GM18868 (cell line): ENCODE measurements around the gene AGAP1.

ENCODE experiments used
- ATAC-seq: cut with Tn5 transposase; IDR thresholded peaks from one replicate; pipeline ENCODE4 v1.9.1; 2021; ENCODE audit warnings: mild to moderate bottlenecking, moderate library complexity; ENCODE audit not compliant: unreplicated experiment

The AGAP1 gene

GRCh38 chr2:236102971-236103370 lies 609.1 kb downstream of the AGAP1 start:
- ATAC-seq = no peak

DNA sequence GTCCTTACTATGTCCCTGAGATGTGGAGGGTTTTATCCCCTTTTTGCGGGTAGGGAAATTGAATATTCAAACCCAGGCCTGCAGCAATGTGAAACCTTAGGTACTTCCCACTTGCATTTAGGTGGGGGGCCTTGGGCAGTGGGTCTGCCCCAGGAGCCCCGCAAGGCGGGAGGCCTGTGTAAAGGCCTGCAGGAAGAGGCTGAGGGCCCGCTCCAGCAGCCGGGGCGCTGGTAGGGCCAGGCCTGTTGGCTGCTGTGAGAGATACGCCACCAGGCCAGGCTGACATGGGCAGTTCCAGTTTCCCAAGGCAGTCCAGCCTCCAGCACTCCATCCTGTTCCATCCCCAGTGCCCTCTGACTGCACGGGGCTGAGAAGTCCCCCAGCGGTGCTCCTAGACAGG lies 610.1 kb downstream of the AGAP1 start:
- no peak for ATAC-seq

DNA sequence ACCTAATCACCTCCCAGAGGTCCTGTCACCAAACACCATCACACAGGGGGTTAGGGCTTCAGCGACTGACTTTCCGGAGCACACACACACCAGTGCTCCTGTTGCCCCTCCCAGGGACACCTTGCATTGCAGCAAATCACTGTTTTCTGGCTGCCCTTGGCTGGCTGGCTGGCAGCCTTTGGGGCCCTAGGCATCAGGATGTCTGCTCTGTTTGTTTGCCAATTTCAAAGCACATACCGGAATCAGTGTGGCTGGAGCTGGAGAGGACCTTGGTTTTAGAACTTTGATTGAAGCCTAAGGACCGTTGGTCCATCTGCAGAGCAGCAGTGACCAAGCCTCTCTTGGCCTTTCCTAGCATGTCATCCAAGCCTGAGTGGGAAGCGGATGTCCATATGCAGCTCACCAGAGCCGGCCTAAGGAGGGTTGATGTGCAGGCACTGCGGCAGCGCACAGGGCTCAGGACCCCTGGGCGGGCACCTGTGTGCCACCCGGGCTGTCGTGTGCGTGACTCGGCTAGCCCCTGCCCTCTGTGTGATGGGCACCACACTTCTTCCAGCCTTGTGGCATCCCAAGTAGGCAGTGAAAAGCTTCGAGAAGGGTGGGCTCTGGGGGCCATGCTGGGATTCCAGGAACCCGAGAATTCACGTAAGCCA lies 612.2 kb downstream of the AGAP1 start:
- no peak for ATAC-seq

GRCh38 chr2:236106761-236107160 lies 612.9 kb downstream of the AGAP1 start:
- no peak for ATAC-seq

- no peak for ATAC-seq
These were observed 613.7 kb downstream of the AGAP1 start for GRCh38 chr2:236107536-236107935.

GRCh38 chr2:236107942-236108625 lies 614.2 kb downstream of the AGAP1 start:
- no peak for ATAC-seq

DNA sequence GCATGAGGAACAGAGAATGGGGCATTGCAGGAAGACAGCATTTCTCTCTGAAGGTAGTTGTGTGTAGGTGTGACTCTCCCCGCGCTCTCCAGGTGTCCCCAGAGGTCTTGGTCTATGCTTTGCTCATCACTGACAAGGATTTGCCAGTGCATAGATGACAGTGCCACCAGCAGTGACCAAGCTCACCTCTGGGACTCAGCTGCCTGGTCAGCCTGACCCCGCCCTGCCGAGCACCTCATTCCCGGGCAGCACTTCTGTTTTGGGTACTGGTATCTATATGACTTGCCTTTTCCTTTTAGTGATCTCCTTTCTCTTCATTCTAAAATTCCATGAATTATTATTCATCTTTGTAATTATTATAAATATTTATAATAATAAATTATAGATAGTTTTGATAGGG lies 615.2 kb downstream of the AGAP1 start:
- no peak for ATAC-seq

GRCh38 chr2:236109473-236109872 lies 615.6 kb downstream of the AGAP1 start:
- no peak for ATAC-seq

- no peak for ATAC-seq
These were observed 618.6 kb downstream of the AGAP1 start for GRCh38 chr2:236112466-236112865.

DNA sequence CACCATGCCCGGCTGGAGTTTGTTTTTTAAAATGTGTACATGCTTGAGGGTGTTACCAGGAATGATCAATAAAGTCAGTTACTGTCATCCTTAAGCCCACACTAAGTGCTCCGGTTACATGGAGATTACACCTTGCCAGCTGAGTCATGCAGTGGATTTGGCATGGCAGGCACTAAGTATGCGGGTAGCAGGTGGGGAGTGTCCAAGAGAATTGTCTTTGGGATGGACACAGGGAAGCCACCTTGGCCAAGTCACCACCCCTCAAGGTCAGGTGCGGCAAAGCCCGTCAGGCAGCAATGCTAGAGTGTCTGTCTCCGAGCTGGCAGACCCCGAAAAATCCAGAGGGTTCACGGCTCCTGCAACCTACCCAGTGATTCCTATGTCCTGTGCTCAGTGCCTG lies 619.6 kb downstream of the AGAP1 start:
- no peak for ATAC-seq

DNA sequence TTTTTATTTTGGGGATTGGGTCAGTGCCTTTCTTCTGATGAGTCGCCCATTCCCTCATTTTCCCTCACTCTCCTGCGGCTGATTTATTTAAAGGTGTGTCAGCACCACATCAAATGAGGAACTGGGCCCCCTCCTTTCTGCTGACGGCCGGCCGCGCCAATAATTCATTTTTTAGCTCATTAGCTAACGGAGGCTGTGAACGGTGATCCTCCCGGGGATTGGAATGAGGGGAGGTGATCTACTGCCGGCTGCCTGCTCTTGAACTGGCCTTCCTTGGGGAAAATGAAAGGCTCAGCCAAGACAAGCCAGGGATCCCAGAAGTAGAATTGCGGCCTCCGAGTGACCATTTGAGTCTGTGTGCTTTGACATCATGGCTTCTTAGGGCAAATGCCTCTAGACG lies 620.1 kb downstream of the AGAP1 start:
- ATAC-seq = no peak

DNA sequence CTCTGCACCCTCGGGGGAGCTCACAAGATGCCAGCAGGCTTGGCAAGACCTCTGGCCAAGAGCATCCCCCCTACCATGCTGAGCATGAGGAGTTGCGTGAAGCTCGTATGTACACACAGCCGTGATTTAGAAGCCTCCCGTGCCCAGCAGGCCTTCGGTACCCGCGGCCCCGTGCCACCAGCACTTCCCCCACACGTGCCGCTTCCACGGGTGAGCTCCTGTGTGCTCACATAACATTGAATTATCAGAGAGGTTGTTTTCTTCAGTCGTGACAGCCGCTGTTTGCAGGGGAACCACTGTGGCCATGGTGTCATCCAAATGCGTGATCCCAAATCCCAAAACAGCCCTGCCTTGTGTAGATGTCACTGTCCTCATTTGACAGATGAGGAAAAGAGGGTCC lies 621.1 kb downstream of the AGAP1 start:
- no peak for ATAC-seq

GRCh38 chr2:236117401-236117800 lies 623.6 kb downstream of the AGAP1 start:
- ATAC-seq = no peak

DNA sequence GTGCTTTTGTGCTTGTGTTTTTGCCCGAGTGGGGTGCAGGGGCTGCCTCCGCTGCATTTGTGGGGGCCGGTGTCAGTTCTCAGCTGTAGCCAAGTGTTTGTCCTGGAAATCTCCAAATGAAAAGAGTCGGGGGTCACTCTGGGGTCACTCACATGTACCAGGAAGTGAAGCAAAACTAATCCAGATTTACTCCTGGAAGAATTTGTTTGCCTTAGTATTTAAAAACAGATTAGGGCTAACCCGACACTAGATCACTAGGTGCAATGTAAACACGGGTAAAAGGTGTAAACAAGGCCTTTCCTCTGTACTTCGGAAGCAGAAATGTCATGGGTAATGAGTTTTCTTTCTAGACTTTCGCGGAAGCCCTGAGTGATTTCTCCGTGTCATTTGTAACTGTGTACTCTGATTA lies 624.0 kb downstream of the AGAP1 start:
- ATAC-seq = no peak

DNA sequence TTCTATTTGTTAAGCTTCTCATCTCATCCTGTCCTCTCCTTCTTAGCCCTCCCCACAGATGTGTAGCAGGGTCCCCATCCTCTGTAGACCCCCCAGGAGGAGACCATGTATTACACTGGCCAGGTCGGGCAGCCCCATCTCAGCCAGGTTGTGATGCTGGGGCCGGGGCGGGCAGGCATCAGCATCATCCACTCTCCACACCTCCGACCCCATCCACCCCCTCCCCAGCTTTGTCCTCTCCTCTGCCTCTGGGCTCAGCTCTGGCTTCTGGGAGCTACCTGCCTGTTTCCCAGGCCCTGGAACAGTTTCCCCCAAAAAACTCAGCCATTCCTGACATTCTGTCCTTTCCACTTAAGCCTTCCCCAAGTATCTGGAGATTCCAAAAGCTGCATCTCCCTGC lies 625.2 kb downstream of the AGAP1 start:
- no peak for ATAC-seq

GRCh38 chr2:236119476-236119875 lies 625.6 kb downstream of the AGAP1 start:
- no peak for ATAC-seq

DNA sequence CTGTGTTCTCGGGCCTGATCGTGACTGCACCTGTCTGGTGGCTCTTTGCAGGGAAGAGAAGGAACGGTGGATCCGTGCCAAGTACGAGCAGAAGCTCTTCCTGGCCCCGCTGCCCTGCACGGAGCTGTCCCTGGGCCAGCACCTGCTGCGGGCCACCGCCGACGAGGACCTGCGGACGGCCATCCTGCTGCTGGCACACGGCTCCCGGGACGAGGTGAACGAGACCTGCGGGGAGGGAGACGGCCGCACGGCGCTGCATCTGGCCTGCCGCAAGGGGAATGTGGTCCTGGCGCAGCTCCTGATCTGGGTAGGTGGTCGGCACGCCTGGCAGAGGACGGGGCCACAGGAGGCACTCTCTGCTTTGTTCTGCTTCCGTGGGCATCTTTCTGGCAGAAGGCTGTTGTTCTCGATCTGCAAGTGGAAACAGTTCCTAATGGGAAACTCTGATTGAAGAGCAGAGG lies 626.3 kb downstream of the AGAP1 start:
- ATAC-seq = no peak

- no peak for ATAC-seq
These were observed 627.0 kb downstream of the AGAP1 start for GRCh38 chr2:236120829-236121228.

DNA sequence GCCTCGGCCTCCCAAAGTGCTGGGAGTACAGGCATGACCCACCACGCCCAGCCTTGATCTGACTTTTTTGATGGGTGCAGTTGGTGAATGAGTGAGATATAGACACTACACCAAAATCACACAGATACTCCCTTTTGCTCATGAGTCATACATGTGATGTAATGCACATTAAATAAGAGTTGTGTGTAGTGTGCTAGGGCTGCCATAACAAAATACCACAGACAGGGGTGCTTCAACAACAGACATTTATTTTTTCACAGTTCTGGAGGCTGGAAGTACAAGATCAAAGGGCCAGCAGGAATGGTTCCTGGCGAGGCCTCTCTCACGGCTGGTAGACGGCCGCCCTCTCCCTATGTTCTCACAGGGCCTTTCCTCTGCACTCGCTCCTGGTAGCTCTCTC lies 627.7 kb downstream of the AGAP1 start:
- no peak for ATAC-seq

DNA sequence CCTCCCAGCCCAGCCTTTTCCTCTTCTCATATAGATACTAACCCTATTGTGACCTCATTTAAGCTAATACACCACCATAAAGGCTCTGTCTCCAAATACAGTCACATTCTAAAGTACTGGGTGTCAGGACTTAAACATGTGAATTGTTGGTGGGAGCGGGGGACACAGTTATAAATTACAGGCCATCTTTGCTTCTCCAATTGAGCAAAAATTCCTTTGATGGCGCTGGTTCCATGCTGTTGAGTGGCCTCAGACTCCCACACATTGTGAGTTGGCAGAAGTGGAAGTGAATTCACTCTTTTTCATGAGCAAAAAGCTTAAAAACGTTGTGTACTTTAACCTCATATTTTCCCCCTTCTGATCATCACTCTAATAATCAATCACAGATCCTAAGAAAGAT lies 628.4 kb downstream of the AGAP1 start:
- no peak for ATAC-seq

GRCh38 chr2:236123716-236124115 lies 629.9 kb downstream of the AGAP1 start:
- ATAC-seq = no peak

GRCh38 chr2:236124182-236124893 lies 630.5 kb downstream of the AGAP1 start:
- ATAC-seq = no peak
